GM21529 (cell line): ENCODE data around the gene CLK1.

Experiments
- ATAC-seq: cut with Tn5 transposase; IDR thresholded peaks from one replicate; pipeline ENCODE4 v1.9.1; 2021; ENCODE audit not compliant: unreplicated experiment

Gene CLK1

GRCh38 chr2:200811333-200812121 is 52.9 kb downstream of the CLK1 start, which contains the start of gene BZW1:
Gene BZW1 (plus strand): TSS chr2:200811910. CDS start chr2:200813218, 1,308 bp downstream.
- ATAC-seq = peak; percentile 75

GRCh38 chr2:200810998-200811332 is 53.5 kb downstream of the CLK1 start:
- ATAC-seq = no peak

- no peak for ATAC-seq
Observed at GRCh38 chr2:200810252-200810997, 54.0 kb downstream of the CLK1 start.

- no peak for ATAC-seq
Observed at GRCh38 chr2:200809506-200810251, 54.8 kb downstream of the CLK1 start.
